Measurements from ENCODE around the gene SH3RF1. TPM values are rescaled to one million over a fixed set of nuclear protein-coding genes. Genes with fewer than 3 reads are reported as not detected.
A peak's percentile ranks its signal among the peaks of the same experiment; 100 is the strongest.

Gene SH3RF1
- total RNA-seq, 1 experiment from 2014 or later, result 59.5 TPM

- ChIA-PET RAD21 (ENCODE audit: low non-redundant PET in 1 of 2, low total read pairs in 2 of 2, uncharacterized antibody in 2 of 2, unreplicated experiment in 2 of 2) (no interaction called here), CTCF (interaction anchor here (1.0 kb wide), 2 partner anchors 70 to 269 kb away, joined by 3 read pairs; no protein-coding TSS in a partner anchor), POLR2A (interaction anchor here (1.7 kb wide), 1 partner anchor 12 kb away, joined by 5 read pairs; no protein-coding TSS in a partner anchor)
- H3K9me2 ChIP-seq (ENCODE audit: insufficient read depth), result no peaks in the 10 kb centered on the region
- H3K9me3 ChIP-seq (ENCODE audit: control insufficient read depth in 1 of 2, insufficient read depth in 1 of 2, low read depth in 1 of 2, low read length in 2 of 2), result no peaks in the 10 kb centered on the region
- no peaks in the 10 kb centered on the region for H3K27me3 ChIP-seq (ENCODE audit: insufficient read depth, low read length)
- DNase-seq (ENCODE audit: low read depth, low spot score) (no peak), ATAC-seq (peak; percentile 66)
- H3K36me3 ChIP-seq (ENCODE audit: control insufficient read depth in 1 of 2, insufficient read depth in 2 of 2, low read length in 2 of 2), result no peaks in the 10 kb centered on the region
- no peak overlapping the region for H3K4me3 ChIP-seq (replicated peaks in 1 of 2; ENCODE audit: low read depth in 1 of 2, low read length in 2 of 2)
- H3K4me1 ChIP-seq (ENCODE audit: control insufficient read depth in 1 of 2, insufficient read depth in 2 of 2, low read length in 2 of 2), result no peaks in the 10 kb centered on the region
- no peaks in the 10 kb centered on the region for H4K20me1 ChIP-seq (ENCODE audit: insufficient read depth)
- no peak overlapping the region for H3K27ac ChIP-seq (ENCODE audit: low read depth, low read length)
- no peak overlapping the region for H3K9ac ChIP-seq (ENCODE audit: low read length)
- H3K79me2 ChIP-seq (ENCODE audit: insufficient read depth, low read length), result no peaks in the 10 kb centered on the region
- BruUV-seq (replicated peaks), result no TSS peak
- H2AFZ ChIP-seq (ENCODE audit: low read depth, low read length, poor library complexity, severe bottlenecking), result no peak overlapping the region
- TF ChIP-seq RAD21 (IDR thresholded peaks at IDR 0.05; ENCODE audit: low read depth) (peak; percentile 58), ZBTB33 (IDR thresholded peaks at IDR 0.05; ENCODE audit: extremely low read depth, insufficient replicate concordance, low read length) (no peak), SP1 (IDR thresholded peaks at IDR 0.05; ENCODE audit: low read depth) (no peak)
- TF ChIP-seq, protein P1, sequence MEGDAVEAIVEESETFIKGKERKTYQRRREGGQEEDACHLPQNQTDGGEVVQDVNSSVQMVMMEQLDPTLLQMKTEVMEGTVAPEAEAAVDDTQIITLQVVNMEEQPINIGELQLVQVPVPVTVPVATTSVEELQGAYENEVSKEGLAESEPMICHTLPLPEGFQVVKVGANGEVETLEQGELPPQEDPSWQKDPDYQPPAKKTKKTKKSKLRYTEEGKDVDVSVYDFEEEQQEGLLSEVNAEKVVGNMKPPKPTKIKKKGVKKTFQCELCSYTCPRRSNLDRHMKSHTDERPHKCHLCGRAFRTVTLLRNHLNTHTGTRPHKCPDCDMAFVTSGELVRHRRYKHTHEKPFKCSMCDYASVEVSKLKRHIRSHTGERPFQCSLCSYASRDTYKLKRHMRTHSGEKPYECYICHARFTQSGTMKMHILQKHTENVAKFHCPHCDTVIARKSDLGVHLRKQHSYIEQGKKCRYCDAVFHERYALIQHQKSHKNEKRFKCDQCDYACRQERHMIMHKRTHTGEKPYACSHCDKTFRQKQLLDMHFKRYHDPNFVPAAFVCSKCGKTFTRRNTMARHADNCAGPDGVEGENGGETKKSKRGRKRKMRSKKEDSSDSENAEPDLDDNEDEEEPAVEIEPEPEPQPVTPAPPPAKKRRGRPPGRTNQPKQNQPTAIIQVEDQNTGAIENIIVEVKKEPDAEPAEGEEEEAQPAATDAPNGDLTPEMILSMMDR (IDR thresholded peaks at IDR 0.05 in 2 of 3, conservative IDR thresholded peaks at IDR 0.05 in 1 of 3; ENCODE audit: borderline replicate concordance in 1 of 3, insufficient read depth in 1 of 3, low read depth in 2 of 3, low read length in 2 of 3), result peak in 2 of 3 experiments; percentile 15 to 16; a peak in 1 of 6 replicates
- no peak overlapping the region for H3K4me2 ChIP-seq (ENCODE audit: low read length)
- intact Hi-C loops (cut with micrococcal nuclease), result no loop called here
These were observed 224.7 kb downstream of the SH3RF1 start for GRCh38 chr4:169045862-169046584.
